Kidney (tissue), 14 donors: Measurements from ENCODE around the gene KIF25. TPM values are rescaled to one million over a fixed set of nuclear protein-coding genes. Genes with fewer than 3 reads are reported as not detected.

Experiments used
- DNase-seq, 5 donors: peaks; one replicate each; pipeline ENCODE4 v3.0.0-alpha.2; 2013 to 2020
- FAIRE-seq: peaks from 2 replicates; lab custom pipeline; 2012; peaks lifted over from hg19 to GRCh38; lab: Jason Lieb, UNC
- H3K27ac ChIP-seq, 2 donors: one replicate each; pipeline ENCODE4 v1.7.0; 2013; ENCODE audit warnings: low read depth in 2 of 2, low read length in 2 of 2, inconsistent platforms in 1 of 2
- H3K27me3 ChIP-seq: one replicate; pipeline ENCODE4 v1.7.1; 2013; ENCODE audit warnings: low read length, inconsistent platforms; ENCODE audit not compliant: control insufficient read depth, insufficient read depth
- H3K36me3 ChIP-seq, 3 donors: one replicate each; pipeline versions ENCODE4 v1.7.0 to v1.7.1; 2013; ENCODE audit warnings: low read length in 3 of 3, control low read depth in 1 of 3, inconsistent platforms in 1 of 3; ENCODE audit not compliant: insufficient read depth in 3 of 3, control insufficient read depth in 2 of 3
- H3K4me1 ChIP-seq, 3 donors: one replicate each; pipeline versions ENCODE4 v1.7.0 to v1.7.1; 2013; ENCODE audit warnings: low read length in 3 of 3, inconsistent platforms in 1 of 3, low read depth in 1 of 3; ENCODE audit not compliant: control insufficient read depth in 2 of 3, insufficient read depth in 2 of 3
- H3K4me3 ChIP-seq, 3 donors: one replicate each; pipeline versions ENCODE4 v1.7.0 to v1.8.1; 2013; ENCODE audit warnings: low read length in 3 of 3, control low read depth in 1 of 3, inconsistent platforms in 1 of 3
- H3K9ac ChIP-seq, 3 donors: one replicate each; pipeline versions ENCODE4 v1.7.0 to v1.7.1; 2013; ENCODE audit warnings: low read length in 3 of 3, control low read depth in 1 of 3, inconsistent platforms in 1 of 3
- H3K9me3 ChIP-seq, 3 donors: one replicate each; pipeline versions ENCODE4 v1.7.0 to v1.7.1; 2013; ENCODE audit warnings: low read length in 3 of 3, control low read depth in 1 of 3, inconsistent platforms in 1 of 3; ENCODE audit not compliant: control insufficient read depth in 2 of 3, insufficient read depth in 1 of 3
- intact Hi-C: fragments of 100-400 bp; cut with DNase I; formaldehyde crosslinking; loops from one replicate; pipeline ENCODE4 v1.11.1; 2022
- polyA plus RNA-seq: library from polyadenylated mRNA; stranded (reverse); fragments of 350-450 nt; fragmentation: Illumina TruSeq; extraction: RNeasy Lipid Tissue Mini Kit (QIAGEN cat#74804); gene quantifications from one replicate; pipeline ENCODE4 v1.2.3, GENCODE V29; 2014; ENCODE audit warnings: low read depth, low replicate concordance; ENCODE audit not compliant: insufficient read depth
- total RNA-seq: library from RNA; stranded (reverse); fragmentation: NEBNext Ultra II Directional; extraction: Animal tissue kit (Norgen Biotek cat#: 25700); gene quantifications from one replicate; pipeline ENCODE4 v1.2.1, GENCODE V29; 2021
- TF ChIP-seq, protein P1 (sequence below): IDR thresholded peaks from 3 replicates; pipeline ENCODE4 v1.5.1; 2012; ENCODE audit warnings: mild to moderate bottlenecking, moderate library complexity, borderline replicate concordance; ENCODE audit not compliant: insufficient read depth; ENCODE audit errors: extremely low read depth
- donor health status: control.
- donor health status: control.
- donor health status: control.
- donor health status: control.
- donor health status: control.
- donor health status: DM: yes; HTN: yes; CAD: no.
- donor health status: Normal renal cell carcinoma (clear cell type).

KIF25 gene
- total and polyA plus RNA-seq, 2 donors from 2014 or later = not detected

DNA sequence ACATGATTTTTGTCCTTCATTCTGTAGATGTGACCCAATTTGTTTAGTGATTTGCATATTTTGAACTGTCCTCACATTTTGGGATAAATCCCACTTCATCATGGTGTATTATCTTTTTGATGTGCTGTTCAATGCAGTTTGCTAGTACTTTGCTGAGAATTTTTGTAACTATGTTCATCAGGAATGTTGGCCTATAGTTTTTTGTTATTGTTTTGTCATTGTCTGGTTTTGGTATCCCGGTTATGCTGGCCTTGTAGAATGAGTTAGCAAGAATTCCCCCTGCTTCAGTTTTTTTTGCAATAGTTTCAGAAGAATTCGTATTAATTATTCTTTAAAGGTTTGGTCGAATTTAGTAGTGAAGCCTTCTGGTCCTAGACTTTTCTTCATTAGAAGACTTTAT is 11.9 kb downstream of the KIF25 start:
- Histone ChIP-seq H3K27me3 (no peaks in the 10 kb centered on the region), H3K9ac (no peak overlapping the region), H3K4me1 (no peaks in the 10 kb centered on the region), H3K36me3 (no peaks in the 10 kb centered on the region), H3K27ac (no peak overlapping the region), H3K4me3 (no peak overlapping the region), H3K9me3 (peaks cover 0 to 18% (median 3%) of the 10 kb centered on the region in 3 donors)
- FAIRE-seq (no peak), DNase-seq (no peak)
- TF ChIP-seq, protein P1, sequence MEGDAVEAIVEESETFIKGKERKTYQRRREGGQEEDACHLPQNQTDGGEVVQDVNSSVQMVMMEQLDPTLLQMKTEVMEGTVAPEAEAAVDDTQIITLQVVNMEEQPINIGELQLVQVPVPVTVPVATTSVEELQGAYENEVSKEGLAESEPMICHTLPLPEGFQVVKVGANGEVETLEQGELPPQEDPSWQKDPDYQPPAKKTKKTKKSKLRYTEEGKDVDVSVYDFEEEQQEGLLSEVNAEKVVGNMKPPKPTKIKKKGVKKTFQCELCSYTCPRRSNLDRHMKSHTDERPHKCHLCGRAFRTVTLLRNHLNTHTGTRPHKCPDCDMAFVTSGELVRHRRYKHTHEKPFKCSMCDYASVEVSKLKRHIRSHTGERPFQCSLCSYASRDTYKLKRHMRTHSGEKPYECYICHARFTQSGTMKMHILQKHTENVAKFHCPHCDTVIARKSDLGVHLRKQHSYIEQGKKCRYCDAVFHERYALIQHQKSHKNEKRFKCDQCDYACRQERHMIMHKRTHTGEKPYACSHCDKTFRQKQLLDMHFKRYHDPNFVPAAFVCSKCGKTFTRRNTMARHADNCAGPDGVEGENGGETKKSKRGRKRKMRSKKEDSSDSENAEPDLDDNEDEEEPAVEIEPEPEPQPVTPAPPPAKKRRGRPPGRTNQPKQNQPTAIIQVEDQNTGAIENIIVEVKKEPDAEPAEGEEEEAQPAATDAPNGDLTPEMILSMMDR = no peak
- intact Hi-C loops = no loop called here

DNA sequence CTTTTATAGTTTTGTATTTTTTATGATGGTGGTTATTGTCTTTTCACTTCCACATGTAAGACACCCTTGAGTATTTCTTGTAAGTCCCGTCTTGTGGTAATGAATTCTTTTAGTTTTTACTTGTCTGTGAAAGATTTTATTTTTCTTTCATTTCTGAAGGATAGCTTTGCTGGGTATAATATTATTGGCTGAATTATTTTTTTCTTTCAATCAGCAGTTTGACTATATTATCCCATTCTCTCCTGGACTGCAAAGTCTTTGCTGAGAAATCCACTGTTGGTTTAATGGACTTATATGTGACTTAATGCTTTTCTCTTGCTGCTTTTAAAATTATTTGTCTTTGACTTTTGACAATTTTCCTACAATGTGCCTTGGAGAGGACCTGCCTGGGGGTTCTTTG is 13.8 kb downstream of the KIF25 start:
- no peaks in the 10 kb centered on the region for H3K27me3 ChIP-seq
- no peak overlapping the region for H3K27ac ChIP-seq
- no peaks in the 10 kb centered on the region for H3K4me1 ChIP-seq
- H3K9ac ChIP-seq = no peak overlapping the region
- FAIRE-seq (no peak), DNase-seq (no peak)
- H3K4me3 ChIP-seq = no peak overlapping the region
- TF ChIP-seq, protein P1 = no peak
- H3K36me3 ChIP-seq = no peaks in the 10 kb centered on the region
- H3K9me3 ChIP-seq = peaks cover 0 to 18% (median 3%) of the 10 kb centered on the region in 3 donors
- intact Hi-C loops = no loop called here

DNA sequence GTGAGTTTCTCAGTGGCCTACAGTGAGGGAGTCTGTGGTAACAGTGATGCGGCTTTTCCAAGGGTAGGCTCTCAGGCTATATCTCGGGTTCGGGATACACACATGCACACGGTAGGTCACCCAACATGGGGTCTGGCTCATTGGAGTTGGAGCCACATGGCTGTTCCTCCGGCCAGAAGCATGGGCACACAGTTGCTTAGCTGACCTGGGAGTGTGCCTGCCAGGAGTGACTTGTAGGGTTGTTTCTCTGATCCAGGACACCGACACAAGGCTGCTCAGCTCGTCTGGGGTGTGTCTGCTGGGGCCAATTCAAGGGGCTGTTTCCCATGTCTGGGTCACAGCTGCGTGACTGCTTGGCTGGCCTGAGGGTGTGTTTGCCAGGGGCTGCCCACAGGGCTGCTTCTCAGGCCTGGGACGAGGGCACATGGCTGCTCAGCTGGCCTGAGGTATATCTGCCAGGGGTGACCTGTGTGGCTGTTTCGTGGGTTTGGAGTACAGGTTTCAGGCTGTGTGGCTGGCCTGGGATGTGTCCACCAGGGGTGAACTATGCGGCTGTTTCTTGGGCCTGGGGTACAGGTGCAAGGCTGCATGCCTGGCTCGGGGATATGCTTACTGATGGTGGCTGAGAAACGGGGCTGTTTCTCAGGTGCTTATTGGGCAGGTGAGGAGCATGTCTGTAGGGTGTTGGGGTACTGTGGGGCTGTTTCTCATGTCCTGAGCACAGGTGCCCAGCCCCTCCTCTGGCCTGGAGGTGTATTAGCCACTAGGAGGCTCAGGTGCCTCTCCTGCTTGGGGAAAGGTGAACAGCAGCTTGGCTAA is 15.2 kb downstream of the KIF25 start:
- no peak for FAIRE-seq
- intact Hi-C loops = no loop called here
- DNase-seq = peak in 1 of 5 donors; percentile 15

More for the DNA sequence above, 15.2 kb downstream of the KIF25 start:
- Histone ChIP-seq H3K27ac (no peak overlapping the region), H3K9me3 (peaks cover 0 to 18% (median 3%) of the 10 kb centered on the region in 3 donors), H3K9ac (no peak overlapping the region), H3K4me3 (no peak overlapping the region), H3K4me1 (no peaks in the 10 kb centered on the region), H3K27me3 (no peaks in the 10 kb centered on the region), H3K36me3 (no peaks in the 10 kb centered on the region)
- TF ChIP-seq, protein P1 = no peak
